ENCODE results near the gene USP5. TPM values are rescaled to one million over a fixed set of nuclear protein-coding genes. Genes with fewer than 3 reads are reported as not detected.

The USP5 gene
- total RNA-seq, 1 donor from 2014 or later, result 146 TPM

DNA sequence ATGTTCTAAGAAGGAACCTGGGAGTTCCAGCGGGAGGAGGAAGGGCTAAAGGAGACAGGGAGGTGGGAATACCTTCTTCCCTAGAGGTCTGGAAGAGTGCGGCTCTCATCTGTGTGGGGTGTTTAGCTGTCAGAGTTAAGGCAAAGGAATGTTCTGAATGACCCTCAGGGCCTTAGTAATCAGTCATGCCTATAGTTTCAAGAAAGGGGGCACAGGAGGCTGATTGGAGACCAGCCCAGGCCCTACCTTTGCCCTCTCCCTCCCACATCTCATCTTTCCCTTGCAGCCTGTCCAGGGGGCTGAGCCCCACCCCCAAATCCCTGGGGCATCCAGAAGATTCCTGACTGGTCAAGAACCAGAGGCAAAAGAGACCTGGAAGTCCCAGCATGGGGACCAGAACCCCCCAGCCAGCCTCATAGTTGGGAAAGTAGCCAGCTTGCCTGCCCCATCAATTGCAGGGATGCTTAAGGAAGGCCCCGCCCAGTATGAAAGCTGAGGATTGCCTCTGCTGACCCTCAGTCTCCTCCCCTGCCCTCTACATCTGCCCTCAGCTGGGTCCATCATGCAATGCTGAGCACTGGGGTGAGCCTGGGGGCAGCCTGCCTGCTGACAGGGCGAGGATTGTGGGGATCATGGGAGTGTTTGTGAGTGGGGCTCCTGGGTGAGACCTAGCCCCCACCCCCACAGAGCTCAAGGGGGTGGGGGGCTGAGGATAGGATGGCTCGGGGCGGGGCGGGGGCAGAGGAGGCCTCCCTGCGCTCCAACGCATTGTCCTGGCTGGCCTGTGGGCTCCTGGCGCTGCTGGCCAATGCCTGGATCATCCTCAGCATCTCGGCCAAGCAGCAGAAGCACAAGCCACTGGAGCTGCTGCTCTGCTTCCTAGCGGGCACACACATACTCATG lies 28.5 kb upstream of the USP5 start:
- H3K27ac Mint-ChIP-seq (ENCODE audit: unreplicated experiment), result no peak overlapping the region
- H3K4me2 ChIP-seq (ENCODE audit: low read length), result no peak overlapping the region
- peaks cover 32% of the 10 kb centered on the region for H3K4me1 Mint-ChIP-seq (ENCODE audit: low read depth, unreplicated experiment)
- H4K20me1 ChIP-seq (ENCODE audit: insufficient read depth, low read length), result no peaks in the 10 kb centered on the region
- H3K36me3 ChIP-seq (ENCODE audit: insufficient read depth, low read length), result no peaks in the 10 kb centered on the region
- no peak overlapping the region for H3K4me3 ChIP-seq (ENCODE audit: insufficient read depth, low read depth, low read length)
- peaks cover 22% of the 10 kb centered on the region for H3K4me1 ChIP-seq (ENCODE audit: insufficient read depth, low read length)
- H3K27me3 Mint-ChIP-seq (ENCODE audit: low read depth, unreplicated experiment), result no peaks in the 10 kb centered on the region
- TF ChIP-seq, protein P1, sequence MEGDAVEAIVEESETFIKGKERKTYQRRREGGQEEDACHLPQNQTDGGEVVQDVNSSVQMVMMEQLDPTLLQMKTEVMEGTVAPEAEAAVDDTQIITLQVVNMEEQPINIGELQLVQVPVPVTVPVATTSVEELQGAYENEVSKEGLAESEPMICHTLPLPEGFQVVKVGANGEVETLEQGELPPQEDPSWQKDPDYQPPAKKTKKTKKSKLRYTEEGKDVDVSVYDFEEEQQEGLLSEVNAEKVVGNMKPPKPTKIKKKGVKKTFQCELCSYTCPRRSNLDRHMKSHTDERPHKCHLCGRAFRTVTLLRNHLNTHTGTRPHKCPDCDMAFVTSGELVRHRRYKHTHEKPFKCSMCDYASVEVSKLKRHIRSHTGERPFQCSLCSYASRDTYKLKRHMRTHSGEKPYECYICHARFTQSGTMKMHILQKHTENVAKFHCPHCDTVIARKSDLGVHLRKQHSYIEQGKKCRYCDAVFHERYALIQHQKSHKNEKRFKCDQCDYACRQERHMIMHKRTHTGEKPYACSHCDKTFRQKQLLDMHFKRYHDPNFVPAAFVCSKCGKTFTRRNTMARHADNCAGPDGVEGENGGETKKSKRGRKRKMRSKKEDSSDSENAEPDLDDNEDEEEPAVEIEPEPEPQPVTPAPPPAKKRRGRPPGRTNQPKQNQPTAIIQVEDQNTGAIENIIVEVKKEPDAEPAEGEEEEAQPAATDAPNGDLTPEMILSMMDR (IDR thresholded peaks at IDR 0.05; ENCODE audit: insufficient read depth, low read depth, low read length), result no peak
- no peak for TF ChIP-seq EZH2 (IDR thresholded peaks at IDR 0.05; ENCODE audit: insufficient read depth, low read length)
- no peaks in the 10 kb centered on the region for H3K9me3 Mint-ChIP-seq (ENCODE audit: unreplicated experiment)
- no peaks in the 10 kb centered on the region for H3K27me3 ChIP-seq (ENCODE audit: insufficient read depth, low read length)
- H3K4me3 Mint-ChIP-seq (ENCODE audit: unreplicated experiment), result no peak overlapping the region
- H2AFZ ChIP-seq (ENCODE audit: low read depth, low read length), result no peak overlapping the region
- DNase-seq (ENCODE audit: low read depth), result no peak
- H3K27ac ChIP-seq (ENCODE audit: low read depth, low read length), result no peak overlapping the region
- no peak overlapping the region for H3K9ac ChIP-seq (ENCODE audit: low read length)
- no peak for FAIRE-seq
- peaks cover 4% of the 10 kb centered on the region for H3K36me3 Mint-ChIP-seq (ENCODE audit: low read depth, unreplicated experiment)
- peaks cover 5% of the 10 kb centered on the region for H3K79me2 ChIP-seq (ENCODE audit: insufficient read depth, low read length)
- no peaks in the 10 kb centered on the region for H3K9me3 ChIP-seq (ENCODE audit: insufficient read depth, low read depth, low read length)

DNA sequence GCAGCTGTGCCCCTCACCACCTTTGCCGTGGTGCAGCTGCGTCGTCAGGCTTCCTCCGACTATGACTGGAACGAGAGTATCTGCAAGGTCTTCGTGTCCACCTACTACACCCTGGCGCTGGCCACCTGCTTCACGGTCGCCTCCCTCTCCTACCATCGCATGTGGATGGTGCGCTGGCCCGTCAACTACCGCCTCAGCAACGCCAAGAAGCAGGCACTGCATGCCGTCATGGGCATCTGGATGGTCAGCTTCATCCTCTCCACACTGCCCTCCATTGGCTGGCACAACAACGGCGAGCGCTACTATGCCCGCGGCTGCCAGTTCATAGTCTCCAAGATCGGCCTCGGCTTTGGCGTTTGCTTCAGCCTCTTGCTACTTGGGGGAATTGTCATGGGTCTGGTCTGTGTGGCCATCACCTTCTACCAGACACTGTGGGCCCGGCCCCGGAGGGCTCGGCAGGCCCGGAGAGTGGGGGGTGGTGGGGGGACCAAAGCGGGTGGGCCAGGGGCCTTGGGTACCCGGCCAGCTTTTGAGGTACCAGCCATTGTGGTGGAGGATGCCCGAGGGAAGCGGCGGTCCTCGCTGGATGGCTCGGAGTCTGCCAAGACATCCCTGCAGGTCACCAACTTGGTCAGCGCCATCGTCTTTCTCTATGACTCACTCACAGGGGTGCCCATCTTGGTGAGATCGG lies 27.7 kb upstream of the USP5 start:
- H3K9me3 ChIP-seq (ENCODE audit: insufficient read depth, low read depth, low read length), result no peaks in the 10 kb centered on the region
- no peak for DNase-seq (ENCODE audit: low read depth)
- TF ChIP-seq, protein P1 (IDR thresholded peaks at IDR 0.05; ENCODE audit: insufficient read depth, low read depth, low read length), result no peak
- no peak for TF ChIP-seq EZH2 (IDR thresholded peaks at IDR 0.05; ENCODE audit: insufficient read depth, low read length)
- peak overlapping the region; percentile 56 for H3K27ac Mint-ChIP-seq (ENCODE audit: unreplicated experiment)
- peaks cover 4% of the 10 kb centered on the region for H3K36me3 Mint-ChIP-seq (ENCODE audit: low read depth, unreplicated experiment)
- H3K27me3 ChIP-seq (ENCODE audit: insufficient read depth, low read length), result no peaks in the 10 kb centered on the region
- H3K4me1 ChIP-seq (ENCODE audit: insufficient read depth, low read length), result peaks cover 22% of the 10 kb centered on the region
- peak overlapping the region; percentile 63 for H3K4me3 Mint-ChIP-seq (ENCODE audit: unreplicated experiment)
- peaks cover 13% of the 10 kb centered on the region for H3K79me2 ChIP-seq (ENCODE audit: insufficient read depth, low read length)
- H3K27ac ChIP-seq (ENCODE audit: low read depth, low read length), result no peak overlapping the region
- H3K9ac ChIP-seq (ENCODE audit: low read length), result no peak overlapping the region
- no peak overlapping the region for H3K4me3 ChIP-seq (ENCODE audit: insufficient read depth, low read depth, low read length)
- H4K20me1 ChIP-seq (ENCODE audit: insufficient read depth, low read length), result no peaks in the 10 kb centered on the region
- H2AFZ ChIP-seq (ENCODE audit: low read depth, low read length), result no peak overlapping the region
- no peak overlapping the region for H3K4me2 ChIP-seq (ENCODE audit: low read length)
- H3K27me3 Mint-ChIP-seq (ENCODE audit: low read depth, unreplicated experiment), result no peaks in the 10 kb centered on the region
- no peak for FAIRE-seq
- no peaks in the 10 kb centered on the region for H3K9me3 Mint-ChIP-seq (ENCODE audit: unreplicated experiment)
- H3K36me3 ChIP-seq (ENCODE audit: insufficient read depth, low read length), result no peaks in the 10 kb centered on the region
- peaks cover 32% of the 10 kb centered on the region for H3K4me1 Mint-ChIP-seq (ENCODE audit: low read depth, unreplicated experiment)

Data from astrocyte (in vitro differentiated cells and primary cell).